LNCAP (cell line): Measurements from ENCODE around the gene ABCG2.

Experiments used
- CTCF ChIP-seq: fragments of 450-650 bp; IDR thresholded peaks from 2 replicates; pipeline ENCODE4 v1.5.1; 2017; ENCODE audit warnings: mild to moderate bottlenecking

The ABCG2 gene

GRCh38 chr4:88134536-88135355 lies 23.7 kb downstream of the ABCG2 start:
- TF ChIP-seq CTCF, result no peak

- no peak for TF ChIP-seq CTCF
These were observed 24.3 kb downstream of the ABCG2 start for GRCh38 chr4:88134111-88134510.

GRCh38 chr4:88130544-88131305 lies 27.7 kb downstream of the ABCG2 start:
- TF ChIP-seq CTCF, result no peak

- TF ChIP-seq CTCF, result no peak
These were observed 28.4 kb downstream of the ABCG2 start for GRCh38 chr4:88130003-88130402.

GRCh38 chr4:88119943-88120342 lies 38.5 kb downstream of the ABCG2 start:
- TF ChIP-seq CTCF, result no peak

GRCh38 chr4:88115587-88115986 lies 42.9 kb downstream of the ABCG2 start:
- TF ChIP-seq CTCF, result no peak

GRCh38 chr4:88112856-88113255 lies 45.6 kb downstream of the ABCG2 start:
- TF ChIP-seq CTCF, result no peak
